ENCODE measurements around the gene SELENOS. TPM values are rescaled to one million over a fixed set of nuclear protein-coding genes. Genes with fewer than 3 reads are reported as not detected.

SELENOS gene, protein sequence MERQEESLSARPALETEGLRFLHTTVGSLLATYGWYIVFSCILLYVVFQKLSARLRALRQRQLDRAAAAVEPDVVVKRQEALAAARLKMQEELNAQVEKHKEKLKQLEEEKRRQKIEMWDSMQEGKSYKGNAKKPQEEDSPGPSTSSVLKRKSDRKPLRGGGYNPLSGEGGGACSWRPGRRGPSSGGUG
- 10 to 100 TPM; 42.9 to 44.8 TPM for total RNA-seq

DNA sequence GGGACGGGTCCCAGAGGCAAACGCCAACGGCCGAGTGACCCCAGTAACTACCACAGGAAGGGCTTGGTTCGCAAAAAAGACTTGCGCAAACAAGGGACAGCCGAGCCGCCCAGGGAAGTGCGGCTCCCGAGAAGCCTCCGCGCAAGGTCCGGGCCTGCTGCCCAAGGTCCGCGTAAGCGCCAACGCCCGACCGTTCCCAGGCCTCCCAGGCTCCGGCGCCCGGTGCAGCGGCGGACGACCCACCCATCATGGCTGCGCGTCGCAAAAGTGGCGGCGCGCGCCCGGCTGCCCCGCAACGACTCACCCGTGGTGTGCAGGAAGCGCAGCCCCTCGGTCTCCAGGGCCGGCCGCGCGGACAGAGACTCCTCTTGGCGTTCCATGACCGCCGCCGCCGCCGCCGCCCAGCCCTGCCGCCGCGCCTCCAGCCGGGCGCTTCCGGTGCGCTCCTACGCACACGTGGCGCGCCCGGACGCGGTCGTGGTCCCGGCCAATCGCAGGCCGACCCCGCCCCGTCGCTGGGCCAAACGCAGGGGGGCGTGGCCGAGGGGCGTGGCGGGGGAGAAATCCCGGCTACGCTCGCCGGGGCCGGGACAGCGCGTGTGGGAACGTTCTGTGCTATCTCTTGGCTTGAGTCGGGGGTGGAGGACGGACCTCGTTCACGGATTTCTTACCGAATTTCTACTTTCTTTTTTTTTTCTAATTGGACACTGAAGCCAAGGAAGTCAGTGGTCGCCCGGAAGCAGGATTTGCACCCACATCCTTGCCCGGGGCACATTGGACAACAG, at the start of gene SELENOS:
TSS of gene SELENOS (minus strand) at position 448 of the 785 bp plus-strand sequence. CDS start at position 380, 68 bp downstream.
- Mint-ChIP-seq H3K4me1 (ENCODE audit: low read depth) (peaks cover 34% of the 10 kb centered on the region), H3K27ac (peak within 1 kb of the TSS; percentile 95), H3K9me3 (no peaks in the 10 kb centered on the region), H3K4me3 (peak within 1 kb of the TSS; percentile 95 to 100), H3K27me3 (ENCODE audit: low read depth) (no peaks in the 10 kb centered on the region), H3K36me3 (ENCODE audit: insufficient read depth in 2 of 2) (peaks cover 20 to 35% of the 10 kb centered on the region in 2 donors)
- DNase-seq (peak; percentile 92 to 95), ATAC-seq (replicated peaks in 1 of 2) (peak; percentile 95 to 97)

DNA sequence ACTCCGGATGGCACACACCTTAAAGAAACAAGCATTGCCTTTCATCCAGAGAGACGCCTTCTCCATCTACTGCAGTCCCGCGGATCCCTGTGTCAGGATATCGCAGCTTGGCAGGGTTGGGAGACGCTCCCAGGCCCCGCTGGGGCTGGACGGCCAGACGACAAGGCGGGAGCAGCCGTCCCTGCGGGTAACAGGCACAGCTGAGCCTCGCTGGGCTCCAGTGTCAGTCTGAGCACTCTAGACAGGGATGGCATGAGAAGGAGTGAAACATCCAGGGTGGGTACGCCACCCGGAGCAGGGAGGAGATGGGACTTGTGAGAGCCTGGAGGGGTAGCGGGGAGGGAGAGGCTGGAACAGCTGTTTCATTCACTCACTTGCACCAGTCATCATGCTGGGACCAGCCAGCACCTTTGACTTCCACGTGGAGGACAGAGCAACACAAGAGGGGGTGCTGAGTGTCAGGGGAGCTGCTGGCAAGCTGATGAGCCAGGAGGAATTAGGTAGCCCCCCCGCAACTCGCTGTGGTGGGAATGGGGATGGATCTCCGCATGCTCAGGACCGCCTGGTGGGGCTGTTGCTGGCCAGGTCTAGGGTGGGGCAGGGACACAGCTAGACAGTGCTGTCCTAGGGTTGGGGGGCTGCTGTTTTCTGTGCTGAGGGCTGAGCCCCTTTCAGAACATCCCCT, 49.3 kb upstream of the SELENOS start:
- H3K27me3 Mint-ChIP-seq (ENCODE audit: low read depth), result peaks cover 8% of the 10 kb centered on the region
- H3K27ac Mint-ChIP-seq, result no peak overlapping the region
- H3K9me3 Mint-ChIP-seq, result no peaks in the 10 kb centered on the region
- H3K4me1 Mint-ChIP-seq (ENCODE audit: low read depth), result no peaks in the 10 kb centered on the region
- H3K36me3 Mint-ChIP-seq (ENCODE audit: insufficient read depth in 2 of 2), result no peaks in the 10 kb centered on the region
- no peak for DNase-seq
- no peak overlapping the region for H3K4me3 Mint-ChIP-seq
- ATAC-seq (replicated peaks in 1 of 2), result no peak

GRCh38 chr15:101326026-101326315, 48.7 kb upstream of the SELENOS start:
- Mint-ChIP-seq H3K36me3 (ENCODE audit: insufficient read depth in 2 of 2) (peaks cover 0 to 3% of the 10 kb centered on the region in 2 donors), H3K4me1 (ENCODE audit: low read depth) (peaks cover 4% of the 10 kb centered on the region), H3K27me3 (ENCODE audit: low read depth) (peaks cover 8% of the 10 kb centered on the region), H3K27ac (no peak overlapping the region), H3K9me3 (no peaks in the 10 kb centered on the region), H3K4me3 (no peak overlapping the region)
- ATAC-seq (replicated peaks in 1 of 2), result no peak
- no peak for DNase-seq

DNA sequence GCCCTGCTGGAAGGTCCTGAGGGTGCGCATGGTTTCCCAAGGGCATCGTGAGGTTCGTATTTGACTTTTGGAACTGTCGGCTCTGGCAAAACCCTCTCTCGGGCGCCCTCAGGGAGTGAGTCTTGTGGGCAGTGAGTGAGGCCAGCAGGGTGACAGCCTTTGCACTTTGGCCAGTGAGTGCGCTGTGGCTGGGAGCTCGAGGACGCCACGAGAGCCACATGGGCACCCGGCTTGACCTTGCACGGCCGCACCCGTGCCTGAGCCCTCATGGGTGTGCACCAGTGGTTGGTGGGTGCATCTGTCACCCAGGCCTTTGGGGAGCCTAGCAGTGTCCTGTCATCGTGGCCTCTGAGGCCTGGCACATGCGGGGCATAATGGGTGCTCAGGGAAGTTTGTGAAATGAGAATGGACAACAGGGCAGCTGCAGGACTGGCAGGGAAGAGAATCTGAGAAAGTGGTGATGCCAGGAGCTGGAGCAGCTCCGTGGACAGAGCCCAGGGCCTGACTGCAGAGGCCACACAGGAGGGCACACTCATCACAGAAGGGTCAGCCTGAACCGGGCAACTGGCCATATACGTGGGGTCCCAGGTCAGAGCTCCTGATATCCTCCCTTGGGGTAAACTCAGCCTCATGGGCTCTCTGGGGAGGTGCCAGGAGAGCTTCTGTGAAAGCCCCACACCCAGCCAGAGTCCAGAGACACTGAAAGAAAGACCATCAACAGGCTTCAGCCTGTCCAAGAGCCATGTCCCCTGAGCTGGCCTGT, 48.2 kb upstream of the SELENOS start:
- ATAC-seq (replicated peaks in 1 of 2) (no peak), DNase-seq (no peak)
- H3K4me3 Mint-ChIP-seq, result no peak overlapping the region
- peaks cover 8% of the 10 kb centered on the region for H3K27me3 Mint-ChIP-seq (ENCODE audit: low read depth)
- H3K27ac Mint-ChIP-seq, result no peak overlapping the region
- no peaks in the 10 kb centered on the region for H3K9me3 Mint-ChIP-seq
- peaks cover 9% of the 10 kb centered on the region for H3K4me1 Mint-ChIP-seq (ENCODE audit: low read depth)
- H3K36me3 Mint-ChIP-seq (ENCODE audit: insufficient read depth in 2 of 2), result peaks cover 0 to 3% of the 10 kb centered on the region in 2 donors

GRCh38 chr15:101324524-101325177, 47.4 kb upstream of the SELENOS start:
- Mint-ChIP-seq H3K36me3 (ENCODE audit: insufficient read depth in 2 of 2) (peaks cover 0 to 3% of the 10 kb centered on the region in 2 donors), H3K27me3 (ENCODE audit: low read depth) (peaks cover 8% of the 10 kb centered on the region), H3K27ac (no peak overlapping the region), H3K9me3 (no peaks in the 10 kb centered on the region), H3K4me3 (no peak overlapping the region), H3K4me1 (ENCODE audit: low read depth) (peaks cover 13% of the 10 kb centered on the region)
- no peak for DNase-seq
- ATAC-seq (replicated peaks in 1 of 2), result no peak

- no peak for DNase-seq
- Mint-ChIP-seq H3K27me3 (ENCODE audit: low read depth) (peaks cover 12% of the 10 kb centered on the region), H3K4me3 (no peak overlapping the region), H3K27ac (no peak overlapping the region), H3K4me1 (ENCODE audit: low read depth) (peaks cover 13% of the 10 kb centered on the region), H3K9me3 (no peaks in the 10 kb centered on the region), H3K36me3 (ENCODE audit: insufficient read depth in 2 of 2) (peaks cover 0 to 3% of the 10 kb centered on the region in 2 donors)
- ATAC-seq (replicated peaks in 1 of 2), result no peak
Measured at GRCh38 chr15:101323793-101324523, 46.7 kb upstream of the SELENOS start.

DNA sequence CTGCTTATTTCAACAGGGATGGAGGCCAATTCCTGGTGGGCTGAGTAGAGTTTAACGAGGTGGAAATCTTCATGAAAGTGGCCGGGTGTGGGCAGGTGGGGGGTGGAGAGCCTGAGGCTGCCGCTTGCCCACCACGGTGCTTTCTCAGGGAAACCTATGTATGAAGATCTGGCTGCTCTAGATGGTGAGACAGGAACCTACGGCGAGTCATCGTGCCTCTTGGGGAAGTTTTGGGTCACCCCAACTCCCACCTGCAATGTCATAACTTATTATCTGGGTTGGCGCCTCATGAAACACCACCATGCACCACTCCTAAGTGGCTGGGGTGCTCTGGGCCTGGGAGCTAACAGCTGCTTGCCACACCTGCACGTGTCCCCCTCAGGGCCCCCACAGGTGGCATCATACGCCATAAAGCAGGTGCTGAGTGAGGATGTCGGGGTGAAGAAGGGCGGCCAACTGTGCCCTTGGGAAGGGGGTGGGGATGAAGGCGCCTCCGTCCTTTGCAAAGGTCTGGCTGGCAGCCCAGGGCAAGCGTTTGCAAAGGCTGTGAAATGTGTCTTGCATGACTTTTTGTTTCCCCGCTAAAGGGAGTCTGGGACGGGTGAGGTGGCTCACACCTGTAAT, 45.7 kb upstream of the SELENOS start:
- H3K27ac Mint-ChIP-seq, result no peak overlapping the region
- no peak overlapping the region for H3K4me3 Mint-ChIP-seq
- ATAC-seq (replicated peaks in 1 of 2), result peak in 1 of 2 donors; percentile 47
- H3K36me3 Mint-ChIP-seq (ENCODE audit: insufficient read depth in 2 of 2), result peaks cover 0 to 3% of the 10 kb centered on the region in 2 donors
- H3K9me3 Mint-ChIP-seq, result no peaks in the 10 kb centered on the region
- H3K4me1 Mint-ChIP-seq (ENCODE audit: low read depth), result peaks cover 13% of the 10 kb centered on the region
- DNase-seq, result peak in 1 of 2 donors; percentile 18
- H3K27me3 Mint-ChIP-seq (ENCODE audit: low read depth), result peaks cover 15% of the 10 kb centered on the region

GRCh38 chr15:101322016-101322695, 44.9 kb upstream of the SELENOS start:
- no peak overlapping the region for H3K27ac Mint-ChIP-seq
- ATAC-seq (replicated peaks in 1 of 2) (no peak), DNase-seq (no peak)
- peaks cover 13% of the 10 kb centered on the region for H3K4me1 Mint-ChIP-seq (ENCODE audit: low read depth)
- peaks cover 15% of the 10 kb centered on the region for H3K27me3 Mint-ChIP-seq (ENCODE audit: low read depth)
- H3K4me3 Mint-ChIP-seq, result no peak overlapping the region
- H3K9me3 Mint-ChIP-seq, result no peaks in the 10 kb centered on the region
- peaks cover 0 to 3% of the 10 kb centered on the region in 2 donors for H3K36me3 Mint-ChIP-seq (ENCODE audit: insufficient read depth in 2 of 2)

GRCh38 chr15:101320501-101321052, 43.3 kb upstream of the SELENOS start:
- H3K4me3 Mint-ChIP-seq, result peak overlapping the region; percentile 76 to 85
- H3K9me3 Mint-ChIP-seq, result no peaks in the 10 kb centered on the region
- peaks cover 7% of the 10 kb centered on the region for H3K27me3 Mint-ChIP-seq (ENCODE audit: low read depth)
- H3K36me3 Mint-ChIP-seq (ENCODE audit: insufficient read depth in 2 of 2), result peaks cover 0 to 3% of the 10 kb centered on the region in 2 donors
- peak; percentile 86 to 97 for ATAC-seq (replicated peaks in 1 of 2)
- DNase-seq, result peak; percentile 50 to 64
- peaks cover 13% of the 10 kb centered on the region for H3K4me1 Mint-ChIP-seq (ENCODE audit: low read depth)
- peak overlapping the region; percentile 35 for H3K27ac Mint-ChIP-seq

DNA sequence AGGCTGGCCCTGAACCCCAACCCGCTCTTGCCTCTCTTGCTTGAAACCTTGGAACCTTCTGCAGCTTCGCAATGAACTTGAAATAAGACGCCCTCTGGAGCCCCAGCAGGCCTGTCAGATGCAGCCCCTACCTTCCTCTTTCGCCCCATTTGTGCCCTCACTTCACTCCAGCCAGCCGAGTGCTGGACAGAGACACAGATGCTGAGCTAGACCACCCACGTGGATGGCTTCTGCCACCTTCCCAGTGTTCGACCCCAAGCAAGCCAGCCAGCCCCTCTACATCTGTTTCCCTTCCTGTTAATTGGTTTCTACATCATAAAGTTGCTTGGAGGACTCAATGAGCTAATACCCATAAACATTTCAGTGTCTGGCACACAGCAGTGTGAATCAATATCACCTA, 41.6 kb upstream of the SELENOS start:
- ATAC-seq (replicated peaks in 1 of 2) (no peak), DNase-seq (no peak)
- H3K27me3 Mint-ChIP-seq (ENCODE audit: low read depth), result peaks cover 7% of the 10 kb centered on the region
- no peak overlapping the region for H3K4me3 Mint-ChIP-seq
- H3K4me1 Mint-ChIP-seq (ENCODE audit: low read depth), result peaks cover 13% of the 10 kb centered on the region
- H3K9me3 Mint-ChIP-seq, result no peaks in the 10 kb centered on the region
- H3K27ac Mint-ChIP-seq, result no peak overlapping the region
- H3K36me3 Mint-ChIP-seq (ENCODE audit: insufficient read depth in 2 of 2), result peaks cover 0 to 3% of the 10 kb centered on the region in 2 donors

DNA sequence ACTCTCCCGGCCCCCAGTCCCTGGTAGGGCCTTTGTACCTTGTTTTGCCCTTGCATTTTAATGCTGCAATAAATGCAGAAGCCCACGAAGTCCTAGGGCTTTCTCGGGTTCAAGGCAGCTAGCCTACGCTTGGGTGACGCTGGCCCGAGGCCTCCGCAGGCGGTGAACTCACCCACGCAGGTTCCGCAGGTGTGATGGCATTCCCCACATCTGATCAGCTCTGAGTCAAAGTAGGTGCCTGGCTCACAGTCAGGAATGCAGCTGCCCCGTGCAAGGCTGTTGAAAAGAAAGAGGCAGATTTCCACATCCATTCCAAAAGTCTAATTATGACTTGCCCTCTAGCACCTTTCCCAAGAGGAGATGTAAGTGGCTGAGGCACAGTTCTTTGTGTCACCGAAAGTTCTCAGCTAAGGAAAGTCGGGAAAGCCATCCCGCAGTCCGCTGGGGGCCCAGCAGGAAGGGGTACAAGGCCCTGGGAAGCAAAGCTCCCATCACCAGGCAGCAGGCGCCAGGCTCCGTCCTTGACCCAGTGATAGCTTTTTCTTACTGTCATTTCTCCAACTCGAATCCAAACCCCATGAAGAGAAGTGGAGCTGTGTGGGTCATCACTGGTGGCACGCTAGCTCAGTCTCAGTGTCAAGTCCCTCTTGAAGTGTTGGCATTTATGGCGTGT, 41.0 kb upstream of the SELENOS start:
- Mint-ChIP-seq H3K9me3 (no peaks in the 10 kb centered on the region), H3K27ac (no peak overlapping the region), H3K4me3 (no peak overlapping the region), H3K4me1 (ENCODE audit: low read depth) (peaks cover 13% of the 10 kb centered on the region), H3K36me3 (ENCODE audit: insufficient read depth in 2 of 2) (peaks cover 0 to 3% of the 10 kb centered on the region in 2 donors), H3K27me3 (ENCODE audit: low read depth) (peaks cover 7% of the 10 kb centered on the region)
- no peak for DNase-seq
- no peak for ATAC-seq (replicated peaks in 1 of 2)

Measured in activated T-cell treated with anti-CD3 and anti-CD28 coated beads, Interleukin-2, amount 50 U/mL, for 72 hours (primary cell).